H4 (cell line): Measurements from ENCODE around the gene SERPINE3. TPM values are rescaled to one million over a fixed set of nuclear protein-coding genes. Genes with fewer than 3 reads are reported as not detected.

Experiments
- DNase-seq: peaks from one replicate; pipeline ENCODE4 v3.0.0-alpha.2; 2015; ENCODE audit warnings: low spot score
- total RNA-seq: library from RNA; depleted of rRNA; stranded (reverse); fragments of >200 nt; shearing (Covaris generic); gene quantifications from 2 replicates; pipeline ENCODE4 v1.2.3, GENCODE V29; 2014; rRNA removed

The SERPINE3 gene
- not detected in 2 replicates for total RNA-seq

- no peak for DNase-seq
Observed at GRCh38 chr13:51339354-51339753, at the start of gene SERPINE3. Gene SERPINE3 (plus strand): TSS chr13:51339691. CDS start chr13:51341092, 1,401 bp downstream.

GRCh38 chr13:51291341-51291740 is 48.1 kb upstream of the SERPINE3 start:
- peak; percentile 3 for DNase-seq

- DNase-seq = peak; percentile 29
Observed at GRCh38 chr13:51292000-51292565, 47.4 kb upstream of the SERPINE3 start.

- DNase-seq = no peak
Observed at GRCh38 chr13:51297556-51297955, 41.9 kb upstream of the SERPINE3 start.

- DNase-seq = no peak
Observed at GRCh38 chr13:51298812-51299211, 40.7 kb upstream of the SERPINE3 start.

GRCh38 chr13:51303063-51303552 is 36.4 kb upstream of the SERPINE3 start:
- DNase-seq = no peak

GRCh38 chr13:51303882-51304281 is 35.6 kb upstream of the SERPINE3 start:
- DNase-seq = no peak

- DNase-seq = no peak
Observed at GRCh38 chr13:51305271-51305967, 34.1 kb upstream of the SERPINE3 start.

GRCh38 chr13:51308781-51309180 is 30.7 kb upstream of the SERPINE3 start:
- DNase-seq = no peak

- DNase-seq = no peak
Observed at GRCh38 chr13:51311231-51311630, 28.3 kb upstream of the SERPINE3 start.

GRCh38 chr13:51311957-51312520 is 27.5 kb upstream of the SERPINE3 start:
- no peak for DNase-seq

- no peak for DNase-seq
Observed at GRCh38 chr13:51313619-51314018, 25.9 kb upstream of the SERPINE3 start.

- no peak for DNase-seq
Observed at GRCh38 chr13:51317262-51317661, 22.2 kb upstream of the SERPINE3 start.

- DNase-seq = no peak
Observed at GRCh38 chr13:51318015-51318414, 21.5 kb upstream of the SERPINE3 start.

- DNase-seq = no peak
Observed at GRCh38 chr13:51318876-51319275, 20.6 kb upstream of the SERPINE3 start.

- no peak for DNase-seq
Observed at GRCh38 chr13:51321836-51322235, 17.7 kb upstream of the SERPINE3 start.

- DNase-seq = no peak
Observed at GRCh38 chr13:51322826-51323225, 16.7 kb upstream of the SERPINE3 start.

- no peak for DNase-seq
Observed at GRCh38 chr13:51323824-51324511, 15.5 kb upstream of the SERPINE3 start.

GRCh38 chr13:51324714-51325420 is 14.6 kb upstream of the SERPINE3 start:
- no peak for DNase-seq

GRCh38 chr13:51325837-51326236 is 13.7 kb upstream of the SERPINE3 start:
- DNase-seq = no peak

GRCh38 chr13:51326777-51327176 is 12.7 kb upstream of the SERPINE3 start:
- DNase-seq = no peak

GRCh38 chr13:51327961-51328360 is 11.5 kb upstream of the SERPINE3 start:
- no peak for DNase-seq
